GM10266 (cell line): ENCODE results near the gene STPG1.

Experiments
- DNase-seq: peaks from one replicate; pipeline ENCODE4 v3.0.0; 2012; ENCODE audit errors: extremely low spot score
- TF ChIP-seq, protein P1 (sequence below): IDR thresholded peaks from 2 replicates; pipeline ENCODE4 v1.5.1; 2012; ENCODE audit warnings: mild to moderate bottlenecking, low read depth; ENCODE audit not compliant: control insufficient read depth, insufficient read depth; ENCODE audit errors: missing control alignments

STPG1 gene

DNA sequence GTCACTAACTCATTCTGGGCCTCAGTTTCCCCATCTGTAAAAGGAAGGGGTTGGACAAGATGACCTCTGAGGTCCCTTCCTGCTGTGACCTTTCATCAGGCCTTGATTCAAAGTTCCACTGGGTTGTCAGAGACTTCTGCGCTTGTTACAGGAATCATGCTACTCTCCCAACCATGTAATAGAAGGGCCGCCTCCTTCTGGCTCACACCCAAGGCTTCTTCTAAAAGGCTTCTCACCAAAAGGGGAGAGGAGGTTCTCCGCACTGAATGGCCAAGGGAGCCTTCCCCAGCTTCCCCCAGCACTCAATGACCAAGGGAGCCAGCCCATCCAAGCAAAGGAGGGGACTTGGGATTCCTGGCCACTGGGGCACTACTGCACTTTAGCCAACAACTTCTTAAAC is 51.8 kb downstream of the STPG1 start:
- no peak for DNase-seq

DNA sequence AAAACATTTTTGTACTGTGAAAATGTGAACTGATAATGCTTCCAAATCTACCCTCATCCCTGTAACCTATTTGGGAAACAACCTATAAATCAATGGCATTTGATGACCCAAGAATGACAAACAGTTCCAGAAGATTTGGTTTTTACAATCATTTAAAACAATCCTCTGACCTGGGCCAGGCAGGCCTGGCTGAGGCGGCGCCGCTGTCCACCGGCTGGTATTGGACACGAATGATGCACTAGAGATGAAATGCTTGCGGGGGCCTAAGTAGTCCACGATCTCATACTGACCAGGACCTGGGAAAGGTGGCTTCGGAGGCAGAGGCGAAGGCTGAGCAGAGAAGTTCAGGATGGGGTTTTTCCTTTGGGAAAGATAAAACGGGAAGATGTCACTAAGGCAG is 52.9 kb downstream of the STPG1 start:
- TF ChIP-seq, protein P1, sequence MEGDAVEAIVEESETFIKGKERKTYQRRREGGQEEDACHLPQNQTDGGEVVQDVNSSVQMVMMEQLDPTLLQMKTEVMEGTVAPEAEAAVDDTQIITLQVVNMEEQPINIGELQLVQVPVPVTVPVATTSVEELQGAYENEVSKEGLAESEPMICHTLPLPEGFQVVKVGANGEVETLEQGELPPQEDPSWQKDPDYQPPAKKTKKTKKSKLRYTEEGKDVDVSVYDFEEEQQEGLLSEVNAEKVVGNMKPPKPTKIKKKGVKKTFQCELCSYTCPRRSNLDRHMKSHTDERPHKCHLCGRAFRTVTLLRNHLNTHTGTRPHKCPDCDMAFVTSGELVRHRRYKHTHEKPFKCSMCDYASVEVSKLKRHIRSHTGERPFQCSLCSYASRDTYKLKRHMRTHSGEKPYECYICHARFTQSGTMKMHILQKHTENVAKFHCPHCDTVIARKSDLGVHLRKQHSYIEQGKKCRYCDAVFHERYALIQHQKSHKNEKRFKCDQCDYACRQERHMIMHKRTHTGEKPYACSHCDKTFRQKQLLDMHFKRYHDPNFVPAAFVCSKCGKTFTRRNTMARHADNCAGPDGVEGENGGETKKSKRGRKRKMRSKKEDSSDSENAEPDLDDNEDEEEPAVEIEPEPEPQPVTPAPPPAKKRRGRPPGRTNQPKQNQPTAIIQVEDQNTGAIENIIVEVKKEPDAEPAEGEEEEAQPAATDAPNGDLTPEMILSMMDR: no peak
- DNase-seq: no peak

More for the DNA sequence above, 51.8 kb downstream of the STPG1 start:
- TF ChIP-seq, protein P1: no peak

DNA sequence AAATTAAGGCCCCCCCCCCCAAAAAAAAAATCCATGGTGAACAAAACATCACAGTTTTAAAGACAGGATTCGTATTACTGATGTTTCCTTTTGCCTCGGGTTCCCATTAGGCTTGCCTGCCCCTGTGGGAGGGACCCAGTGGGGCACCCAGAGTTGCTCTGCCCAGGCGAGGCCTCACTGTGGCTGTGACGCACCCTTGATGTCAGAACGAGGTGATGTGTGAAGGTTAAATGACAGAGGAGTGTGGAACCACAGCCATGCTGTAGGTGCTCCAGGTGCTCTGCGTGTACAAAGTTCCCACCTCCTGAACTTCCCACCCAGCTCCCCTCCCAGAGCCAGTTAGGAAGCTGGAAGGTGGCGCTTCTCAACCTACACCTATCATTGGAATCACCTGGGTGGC is 56.5 kb downstream of the STPG1 start:
- DNase-seq: no peak
- TF ChIP-seq, protein P1: no peak

DNA sequence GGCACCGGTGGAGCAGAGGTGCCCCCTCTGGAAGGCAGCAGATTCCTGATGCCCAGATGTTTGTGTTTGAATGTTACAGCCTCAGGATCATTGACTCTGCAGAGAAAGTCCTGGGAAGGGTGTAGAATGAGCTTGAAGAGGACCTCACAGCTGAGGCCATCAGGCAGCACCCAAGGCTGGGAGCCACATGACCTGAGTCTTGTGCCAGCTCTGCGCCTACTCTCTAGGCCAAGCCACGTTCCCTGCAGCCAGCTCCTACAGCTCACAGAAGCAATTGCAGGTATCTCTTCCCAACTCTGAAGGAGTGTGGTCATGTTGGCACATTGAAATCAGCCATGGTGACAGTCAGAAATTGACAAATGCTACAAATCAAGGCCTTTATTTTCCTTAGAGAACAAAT is 58.1 kb downstream of the STPG1 start:
- no peak for DNase-seq

DNA sequence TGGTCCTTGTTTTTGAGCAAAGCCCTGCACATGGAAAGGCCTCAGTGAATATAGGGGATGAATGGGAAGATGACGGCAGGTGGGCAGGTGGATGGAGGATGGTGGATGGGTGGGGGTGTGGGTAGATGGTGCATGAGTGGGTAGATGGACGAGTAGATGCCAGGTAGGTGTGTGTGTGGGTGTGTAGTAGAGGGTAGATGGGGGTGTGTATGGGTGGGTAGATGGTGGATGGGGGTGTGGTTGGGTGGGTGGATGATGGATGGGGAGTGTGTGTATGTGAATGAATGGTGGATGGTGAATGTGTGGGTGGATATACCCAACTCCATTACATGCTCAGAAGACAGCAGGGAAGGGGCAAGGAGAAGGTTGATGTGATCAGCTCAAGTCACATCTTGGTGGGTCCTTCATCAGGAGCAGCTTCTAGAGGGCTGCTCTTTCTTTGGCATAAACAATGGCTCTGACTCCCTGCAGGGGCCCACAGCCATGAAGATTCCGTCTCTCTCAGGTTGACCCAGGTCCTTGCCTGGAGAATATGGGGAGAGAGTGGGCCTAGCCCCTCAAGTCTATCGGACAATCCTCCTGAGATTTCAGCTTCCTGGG is 60.2 kb downstream of the STPG1 start:
- TF ChIP-seq, protein P1: no peak
- DNase-seq: no peak

More for the DNA sequence above, 58.1 kb downstream of the STPG1 start:
- TF ChIP-seq, protein P1: no peak

DNA sequence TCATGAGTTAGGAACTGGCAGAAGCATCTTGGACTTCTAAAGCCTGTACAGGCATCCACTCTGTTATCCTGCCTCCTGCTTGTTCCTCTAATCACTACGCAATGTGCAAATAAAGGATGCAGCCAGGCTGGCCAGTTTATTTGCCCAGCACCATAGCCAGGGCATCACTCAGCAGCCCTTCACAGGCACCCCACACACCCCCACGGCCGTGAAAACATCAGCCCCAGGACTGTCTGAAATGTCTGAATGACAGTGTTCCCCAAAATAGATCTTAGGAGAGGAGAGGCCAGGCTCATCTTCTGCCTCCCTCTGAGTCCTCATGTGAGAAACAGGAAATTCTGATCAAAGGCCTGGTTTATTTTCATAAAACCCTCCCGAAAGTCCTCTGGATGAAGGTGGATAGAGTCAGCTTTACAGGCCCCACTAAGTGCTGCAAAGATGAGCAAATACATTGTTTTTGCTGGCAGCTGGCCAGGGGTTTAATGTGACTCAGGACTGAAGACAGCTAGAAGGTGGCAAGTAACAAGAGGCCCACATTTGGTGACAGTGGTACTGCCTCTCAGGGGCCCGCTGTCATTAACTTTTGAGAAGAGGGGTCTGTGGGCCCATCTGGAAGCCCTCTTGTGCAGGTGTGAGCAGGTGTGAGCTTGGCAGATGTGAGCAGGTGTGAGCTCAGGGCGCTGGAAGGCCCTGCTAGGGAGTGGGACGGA is 61.5 kb downstream of the STPG1 start:
- DNase-seq: peak; percentile 62
- TF ChIP-seq, protein P1: no peak

DNA sequence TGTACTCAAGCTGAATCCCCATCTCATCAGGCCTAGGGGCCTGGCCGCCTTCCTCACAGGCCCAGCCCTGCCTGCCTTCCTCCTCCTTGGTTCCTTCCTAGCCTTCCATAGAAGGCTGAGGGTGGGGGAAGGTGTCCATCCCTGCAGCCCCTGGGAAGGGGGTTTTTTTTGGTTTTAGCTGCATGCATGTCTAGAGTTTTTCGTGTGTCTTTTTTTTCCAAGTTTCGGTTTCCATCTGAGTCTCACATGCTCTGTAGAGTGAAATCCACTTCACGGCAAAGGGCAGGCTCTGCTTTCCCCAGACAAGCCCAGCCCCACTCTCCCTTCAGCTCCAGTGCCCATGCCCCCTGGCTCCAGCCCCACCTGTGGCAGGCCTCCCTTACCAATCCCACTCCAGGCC is 62.3 kb downstream of the STPG1 start:
- DNase-seq: peak; percentile 57
- TF ChIP-seq, protein P1: no peak
